H9 (cell line): ENCODE measurements around the gene GPR155. TPM values are rescaled to one million over a fixed set of nuclear protein-coding genes. Genes with fewer than 3 reads are reported as not detected.

Experiments
- DNase-seq: peaks from one replicate; pipeline ENCODE4 v3.0.0-alpha.2; 2017
- H2AFZ ChIP-seq: one replicate; pipeline ENCODE4 v1.6.1; 2013; ENCODE audit warnings: mild to moderate bottlenecking, low read length, control low read depth, moderate library complexity
- H2AK5ac ChIP-seq: 2 replicates; pipeline ENCODE4 v1.6.1; 2013; ENCODE audit warnings: low read length, control low read depth, mixed read lengths; ENCODE audit not compliant: insufficient read length
- H2BK120ac ChIP-seq: one replicate; pipeline ENCODE4 v1.6.1; 2013; ENCODE audit warnings: low read depth, mild to moderate bottlenecking, low read length, control low read depth, inconsistent platforms; ENCODE audit not compliant: poor library complexity, severe bottlenecking
- H2BK12ac ChIP-seq: 2 replicates; pipeline ENCODE4 v1.6.1; 2013; ENCODE audit warnings: low read length, control low read depth, mixed read lengths, low read depth; ENCODE audit not compliant: insufficient read length
- H2BK15ac ChIP-seq: 2 replicates; pipeline ENCODE4 v1.6.1; 2013; ENCODE audit warnings: low read depth, low read length, control low read depth
- H2BK20ac ChIP-seq: one replicate; pipeline ENCODE4 v1.6.1; 2013; ENCODE audit warnings: low read depth, mild to moderate bottlenecking, low read length, control low read depth, inconsistent platforms; ENCODE audit not compliant: poor library complexity, severe bottlenecking
- H2BK5ac ChIP-seq: 2 replicates; pipeline ENCODE4 v1.6.1; 2013; ENCODE audit warnings: low read length, control low read depth, mixed read lengths; ENCODE audit not compliant: insufficient read length
- H3K14ac ChIP-seq: 2 replicates; pipeline ENCODE4 v1.6.1; 2013; ENCODE audit warnings: low read length, control low read depth; ENCODE audit not compliant: insufficient read depth
- H3K18ac ChIP-seq: 2 replicates; pipeline ENCODE4 v1.6.1; 2013; ENCODE audit warnings: low read depth, mild to moderate bottlenecking, mixed read lengths, low read length, control low read depth; ENCODE audit not compliant: insufficient read length
- H3K23ac ChIP-seq: 2 replicates; pipeline ENCODE4 v1.6.1; 2013; ENCODE audit warnings: low read length, control low read depth, mixed read lengths, low read depth; ENCODE audit not compliant: insufficient read length
- H3K23me2 ChIP-seq: 2 replicates; pipeline ENCODE4 v1.6.1; 2013; ENCODE audit warnings: low read depth, mild to moderate bottlenecking, mixed read lengths, low read length, control low read depth; ENCODE audit not compliant: insufficient read length, poor library complexity, severe bottlenecking
- H3K27ac ChIP-seq: 2 replicates; pipeline ENCODE4 v1.5.1; 2013; ENCODE audit warnings: low read length, control low read depth, mixed read lengths, low read depth; ENCODE audit not compliant: insufficient read length
- H3K27me3 ChIP-seq: 2 replicates; pipeline ENCODE4 v1.6.1; 2013; ENCODE audit warnings: low read length, control low read depth, inconsistent platforms; ENCODE audit not compliant: insufficient read depth
- H3K4ac ChIP-seq: 2 replicates; pipeline ENCODE4 v1.6.1; 2013; ENCODE audit warnings: low read depth, mild to moderate bottlenecking, control low read depth, inconsistent platforms, low read length, moderate library complexity
- H3K4me1 ChIP-seq: 2 replicates; pipeline ENCODE4 v1.6.1; 2013; ENCODE audit warnings: low read length, control low read depth, inconsistent platforms; ENCODE audit not compliant: insufficient read depth
- H3K4me2 ChIP-seq: 2 replicates; pipeline ENCODE4 v1.6.1; 2013; ENCODE audit warnings: low read length, control low read depth, mixed read lengths; ENCODE audit not compliant: insufficient read length, insufficient read depth
- H3K56ac ChIP-seq: 2 replicates; pipeline ENCODE4 v1.6.1; 2013; ENCODE audit warnings: low read depth, mild to moderate bottlenecking, mixed read lengths, low read length, control low read depth; ENCODE audit not compliant: insufficient read length
- H3K79me1 ChIP-seq: 2 replicates; pipeline ENCODE4 v1.6.1; 2013; ENCODE audit warnings: low read depth, mild to moderate bottlenecking, moderate library complexity, low read length, control low read depth, inconsistent platforms; ENCODE audit not compliant: insufficient read depth, poor library complexity, severe bottlenecking
- H3K79me2 ChIP-seq: 2 replicates; pipeline ENCODE4 v1.6.1; 2013; ENCODE audit warnings: low read length, control low read depth, inconsistent platforms; ENCODE audit not compliant: insufficient read depth
- H3K9ac ChIP-seq: 2 replicates; pipeline ENCODE4 v1.6.1; 2013; ENCODE audit warnings: low read length, control low read depth, mixed read lengths; ENCODE audit not compliant: insufficient read length; ENCODE audit errors: extremely low read depth
- H3K9me3 ChIP-seq: one replicate; pipeline ENCODE4 v1.6.1; 2013; ENCODE audit warnings: low read depth, low read length, inconsistent platforms; ENCODE audit not compliant: control insufficient read depth
- H3T11ph ChIP-seq: one replicate; pipeline ENCODE4 v1.6.1; 2013; ENCODE audit warnings: mild to moderate bottlenecking, low read length, control low read depth, inconsistent platforms
- H4K20me1 ChIP-seq: one replicate; pipeline ENCODE4 v1.6.1; 2013; ENCODE audit not compliant: control insufficient read depth, insufficient read length, insufficient read depth
- H4K5ac ChIP-seq: 2 replicates; pipeline ENCODE4 v1.6.1; 2013; ENCODE audit warnings: low read depth, mild to moderate bottlenecking, mixed read lengths, low read length, control low read depth; ENCODE audit not compliant: insufficient read length
- H4K8ac ChIP-seq: replicated peaks from 2 replicates; pipeline ENCODE4 v1.6.1; 2013; ENCODE audit warnings: low read length, control low read depth, mixed read lengths, low read depth; ENCODE audit not compliant: insufficient read length
- H4K91ac ChIP-seq: 2 replicates; pipeline ENCODE4 v1.6.1; 2013; ENCODE audit warnings: low read depth, mild to moderate bottlenecking, moderate library complexity, mixed read lengths, low read length, control low read depth; ENCODE audit not compliant: insufficient read length
- H3K27ac Mint-ChIP-seq, 3 experiments: 2 replicates in 2 of 3; 3 replicates in 1 of 3; pipeline ENCODE4 v1.8.0; 2020 to 2021; ENCODE audit warnings: mixed read lengths in 3 of 3, mild to moderate bottlenecking in 1 of 3, moderate library complexity in 1 of 3
- H3K27me3 Mint-ChIP-seq: 2 replicates; pipeline ENCODE4 v1.8.0; 2021; ENCODE audit warnings: low read depth, mild to moderate bottlenecking, moderate library complexity, mixed read lengths
- H3K36me3 Mint-ChIP-seq, 3 experiments: 2 replicates in 2 of 3; 3 replicates in 1 of 3; pipeline ENCODE4 v1.8.0; 2020 to 2021; ENCODE audit warnings: low read depth in 3 of 3, mixed read lengths in 3 of 3; ENCODE audit not compliant: insufficient read depth in 1 of 3
- H3K4me1 Mint-ChIP-seq, 2 experiments: 2 replicates each; pipeline ENCODE4 v1.8.0; 2020; ENCODE audit warnings: mixed read lengths in 2 of 2
- H3K4me3 Mint-ChIP-seq, 2 experiments: 2 replicates in 1 of 2; 3 replicates in 1 of 2; pipeline ENCODE4 v1.8.0; 2020 to 2021; ENCODE audit warnings: mild to moderate bottlenecking in 2 of 2, mixed read lengths in 2 of 2, moderate library complexity in 1 of 2
- H3K9me3 Mint-ChIP-seq, 2 experiments: 2 replicates in 1 of 2; 3 replicates in 1 of 2; pipeline ENCODE4 v1.8.0; 2020; ENCODE audit warnings: mild to moderate bottlenecking in 2 of 2, mixed read lengths in 2 of 2, moderate library complexity in 1 of 2
- whole genome bisulfite sequencing: extraction: QIAGEN DNeasy Blood & Tissue Kit; methylation state at CpG from one replicate; pipeline ENCODE4 v1.1.7; 2013; ENCODE audit warnings: missing lambda C conversion rate, low lambda C conversion rate, mixed read lengths; ENCODE audit not compliant: insufficient read length; ENCODE audit errors: extremely low coverage; 5-methylcytosine and 5-hydroxymethylcytosine counted together
- total RNA-seq: library from RNA; stranded (reverse); gene quantifications from 2 replicates; pipeline ENCODE4 v1.2.1, GENCODE V29; 2021
- TF ChIP-seq, protein P1 (sequence below): fragments of 200-600 bp; sonication (generic); conservative IDR thresholded peaks from 3 replicates; pipeline ENCODE4 v1.8.0; 2021; ENCODE audit warnings: antibody characterized with exemption, mild to moderate bottlenecking

GPR155 gene
- total RNA-seq, 1 experiment from 2014 or later: 0.35 TPM

GRCh38 chr2:174527101-174527721, 40.4 kb upstream of the GPR155 start:
- Histone ChIP-seq H3K79me1 (no peaks in the 10 kb centered on the region), H4K20me1 (no peaks in the 10 kb centered on the region), H2BK5ac (no peak overlapping the region), H2AFZ (no peak overlapping the region), H3K4me2 (no peak overlapping the region), H3K14ac (no peak overlapping the region), H3K18ac (no peak overlapping the region), H3K23ac (no peak overlapping the region), H3K9me3 (no peaks in the 10 kb centered on the region), H3T11ph (no peak overlapping the region), H2AK5ac (no peak overlapping the region), H3K27me3 (no peaks in the 10 kb centered on the region), H3K56ac (no peak overlapping the region), H4K91ac (no peak overlapping the region), H2BK120ac (no peak overlapping the region), H2BK20ac (no peak overlapping the region), H3K4me1 (no peaks in the 10 kb centered on the region), H4K8ac (no peak overlapping the region), H3K9ac (no peak overlapping the region), H3K23me2 (no peaks in the 10 kb centered on the region), H2BK15ac (no peak overlapping the region), H3K79me2 (no peaks in the 10 kb centered on the region), H2BK12ac (no peak overlapping the region), H4K5ac (no peak overlapping the region), H3K4ac (no peak overlapping the region), H3K27ac (no peak overlapping the region)
- no CpG with 5 or more reads among the region's 3 CpGs for WGBS
- TF ChIP-seq, protein P1, sequence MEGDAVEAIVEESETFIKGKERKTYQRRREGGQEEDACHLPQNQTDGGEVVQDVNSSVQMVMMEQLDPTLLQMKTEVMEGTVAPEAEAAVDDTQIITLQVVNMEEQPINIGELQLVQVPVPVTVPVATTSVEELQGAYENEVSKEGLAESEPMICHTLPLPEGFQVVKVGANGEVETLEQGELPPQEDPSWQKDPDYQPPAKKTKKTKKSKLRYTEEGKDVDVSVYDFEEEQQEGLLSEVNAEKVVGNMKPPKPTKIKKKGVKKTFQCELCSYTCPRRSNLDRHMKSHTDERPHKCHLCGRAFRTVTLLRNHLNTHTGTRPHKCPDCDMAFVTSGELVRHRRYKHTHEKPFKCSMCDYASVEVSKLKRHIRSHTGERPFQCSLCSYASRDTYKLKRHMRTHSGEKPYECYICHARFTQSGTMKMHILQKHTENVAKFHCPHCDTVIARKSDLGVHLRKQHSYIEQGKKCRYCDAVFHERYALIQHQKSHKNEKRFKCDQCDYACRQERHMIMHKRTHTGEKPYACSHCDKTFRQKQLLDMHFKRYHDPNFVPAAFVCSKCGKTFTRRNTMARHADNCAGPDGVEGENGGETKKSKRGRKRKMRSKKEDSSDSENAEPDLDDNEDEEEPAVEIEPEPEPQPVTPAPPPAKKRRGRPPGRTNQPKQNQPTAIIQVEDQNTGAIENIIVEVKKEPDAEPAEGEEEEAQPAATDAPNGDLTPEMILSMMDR: no peak
- Mint-ChIP-seq H3K9me3 (peaks cover 15 to 18% of the 10 kb centered on the region in 2 experiments), H3K27me3 (peaks cover 4% of the 10 kb centered on the region), H3K36me3 (peaks cover 1 to 10% (median 6%) of the 10 kb centered on the region in 3 experiments; a peak in 4 of 7 replicates), H3K4me1 (no peaks in the 10 kb centered on the region), H3K4me3 (no peak overlapping the region), H3K27ac (no peak overlapping the region)
- DNase-seq: no peak
